ENCODE measurements around the gene FCER1G. TPM values are rescaled to one million over a fixed set of nuclear protein-coding genes. Genes with fewer than 3 reads are reported as not detected.

FCER1G gene
- total RNA-seq, result 10 to 100 TPM in 3 of 4 donors, 1 to 10 TPM in 1; 6.4 to 74.6 (median 52.0) TPM

DNA sequence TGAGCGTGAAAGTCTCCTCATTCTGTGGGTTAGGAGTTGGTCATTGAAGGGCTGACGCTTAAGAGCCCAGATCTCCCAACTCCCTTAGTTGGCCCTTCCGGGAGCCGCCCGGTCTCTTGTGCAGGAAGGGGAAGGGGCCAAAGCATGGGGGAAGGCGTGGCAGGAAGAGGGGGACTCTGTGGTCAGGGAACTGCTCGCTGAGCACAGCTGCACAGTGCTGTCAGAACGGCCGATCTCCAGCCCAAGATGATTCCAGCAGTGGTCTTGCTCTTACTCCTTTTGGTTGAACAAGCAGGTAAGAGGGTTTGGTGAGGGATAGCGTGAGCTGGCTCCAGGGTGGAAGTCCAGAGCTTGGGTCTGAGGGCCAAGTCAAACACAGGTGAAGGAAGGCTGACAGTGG, at the start of gene FCER1G:
FCER1G (plus strand) TSS at position 220 of the 400 bp plus-strand sequence; CDS start at position 247, 27 bp downstream.
- Histone ChIP-seq H3K36me3 (peaks cover 9 to 56% of the 10 kb centered on the region in 2 donors), H3K4me1 (peaks cover 0 to 8% (median 0%) of the 10 kb centered on the region in 3 donors), H3K9me3 (no peaks in the 10 kb centered on the region), H3K27ac (peak within 1 kb of the TSS in 3 of 4 donors; percentile 45 to 69 (median 50)), H3K27me3 (no peaks in the 10 kb centered on the region), H3K4me3 (peak within 1 kb of the TSS in 1 of 2 donors; percentile 38)
- TF ChIP-seq CTCF (IDR thresholded peaks at IDR 0.05), result no peak
- TF ChIP-seq POLR2A (IDR thresholded peaks at IDR 0.05), result peak; percentile 45 to 51
- peak; percentile 45 for TF ChIP-seq POLR2AphosphoS5 (IDR thresholded peaks at IDR 0.05)
- 72 to 79% methylated on average over 7 to 10 of the region's 10 CpGs for WGBS, 2 donors (ENCODE audit: low coverage in 1 of 2)
- ATAC-seq, result peak; percentile 32

- H3K27me3 ChIP-seq, result no peaks in the 10 kb centered on the region
- 2 to 3% methylated on average over 12 to 17 of the region's 54 CpGs for WGBS, 2 donors (ENCODE audit: low coverage in 1 of 2)
- H3K9me3 ChIP-seq, result no peaks in the 10 kb centered on the region
- H3K4me1 ChIP-seq, result peaks cover 0 to 56% (median 24%) of the 10 kb centered on the region in 3 donors
- peaks cover 0 to 67% of the 10 kb centered on the region in 2 donors for H3K36me3 ChIP-seq
- TF ChIP-seq POLR2A (IDR thresholded peaks at IDR 0.05) (peak; percentile 26 to 50), POLR2AphosphoS5 (IDR thresholded peaks at IDR 0.05) (peak; percentile 72), EP300 (IDR thresholded peaks at IDR 0.05) (no peak), CTCF (IDR thresholded peaks at IDR 0.05) (peak in 3 of 4 experiments; percentile 36 to 54 (median 48))
- H3K27ac ChIP-seq, result peak within 1 kb of the TSS; percentile 63 to 91 (median 88)
- H3K4me3 ChIP-seq, result peak within 1 kb of the TSS; percentile 44 to 70
- peak; percentile 98 for ATAC-seq
These were observed 49.1 kb upstream of the FCER1G start, which contains the start of gene PPOX for GRCh38 chr1:161165742-161166668. PPOX (plus strand) TSS chr1:161166426; CDS start chr1:161166848, 422 bp downstream.

- WGBS, 2 donors (ENCODE audit: low coverage in 1 of 2), result 20 to 40% methylated on average over 1 to 8 of the region's 33 CpGs
- peaks cover 0 to 68% of the 10 kb centered on the region in 2 donors for H3K36me3 ChIP-seq
- TF ChIP-seq POLR2A (IDR thresholded peaks at IDR 0.05) (no peak), CTCF (IDR thresholded peaks at IDR 0.05) (no peak), EP300 (IDR thresholded peaks at IDR 0.05) (no peak), POLR2AphosphoS5 (IDR thresholded peaks at IDR 0.05) (no peak)
- H3K27me3 ChIP-seq, result no peaks in the 10 kb centered on the region
- H3K4me3 ChIP-seq, result peak overlapping the region; percentile 44 to 70
- ATAC-seq, result no peak
- H3K9me3 ChIP-seq, result no peaks in the 10 kb centered on the region
- H3K4me1 ChIP-seq, result peaks cover 0 to 56% (median 17%) of the 10 kb centered on the region in 3 donors
- peak overlapping the region; percentile 0 to 91 (median 88) for H3K27ac ChIP-seq
These were observed 48.2 kb upstream of the FCER1G start for GRCh38 chr1:161166669-161167548.

DNA sequence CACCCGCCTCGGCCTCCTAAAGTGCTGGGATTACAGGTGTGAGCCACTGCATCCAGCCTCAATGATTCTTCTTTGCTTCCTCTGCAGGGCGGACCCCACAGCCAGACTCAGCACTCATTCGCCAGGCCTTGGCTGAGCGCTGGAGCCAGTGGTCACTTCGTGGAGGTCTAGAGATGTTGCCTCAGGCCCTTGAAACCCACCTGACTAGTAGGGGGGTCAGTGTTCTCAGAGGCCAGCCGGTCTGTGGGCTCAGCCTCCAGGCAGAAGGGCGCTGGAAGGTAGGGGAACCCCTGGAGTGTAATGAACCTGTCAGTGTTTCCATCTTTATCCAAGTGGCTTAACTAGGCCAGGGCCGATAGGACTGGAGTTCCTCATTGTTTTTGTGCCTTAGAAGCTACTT, 46.2 kb upstream of the FCER1G start:
- Histone ChIP-seq H3K27me3 (no peaks in the 10 kb centered on the region), H3K4me3 (no peak overlapping the region), H3K9me3 (no peaks in the 10 kb centered on the region), H3K4me1 (peaks cover 0 to 61% (median 21%) of the 10 kb centered on the region in 3 donors), H3K36me3 (peaks cover 0 to 68% of the 10 kb centered on the region in 2 donors), H3K27ac (no peak overlapping the region)
- no peak for ATAC-seq
- TF ChIP-seq POLR2A (IDR thresholded peaks at IDR 0.05), result no peak
- WGBS, 2 donors (ENCODE audit: low coverage in 1 of 2), result 83 to 91% methylated on average over 2 to 7 of the region's 9 CpGs

DNA sequence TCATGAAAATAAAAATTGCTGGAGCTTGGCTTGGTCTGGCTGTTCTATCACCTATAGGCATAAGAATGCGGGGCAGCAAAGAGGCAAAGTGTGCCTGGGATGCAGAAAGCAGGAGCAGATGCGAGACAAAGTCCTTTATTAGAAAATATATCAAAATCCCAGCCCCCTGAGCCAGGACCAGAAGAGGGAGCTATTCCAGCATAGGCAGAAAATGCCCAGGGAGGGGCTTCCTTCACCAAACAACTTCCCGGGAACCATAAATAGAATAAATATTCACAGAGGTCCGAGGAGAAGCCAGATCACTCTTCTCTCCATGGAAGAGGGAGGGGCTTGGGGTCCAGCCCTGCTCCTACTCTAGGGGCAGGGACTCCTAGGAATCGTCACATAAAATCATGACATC, 43.9 kb upstream of the FCER1G start:
- peaks cover 0 to 77% of the 10 kb centered on the region in 2 donors for H3K36me3 ChIP-seq
- H3K27ac ChIP-seq, result peak overlapping the region in 2 of 4 donors; percentile 52 to 60

More for the DNA sequence above, 43.9 kb upstream of the FCER1G start:
- Histone ChIP-seq H3K27me3 (no peaks in the 10 kb centered on the region), H3K9me3 (no peaks in the 10 kb centered on the region), H3K4me1 (peaks cover 3 to 66% (median 19%) of the 10 kb centered on the region in 3 donors), H3K4me3 (no peak overlapping the region)
- WGBS, 2 donors (ENCODE audit: low coverage in 1 of 2), result 24% methylated on average over 4 of the region's 5 CpGs; no CpG with 5 or more reads in 1 of the 2 donors
- no peak for TF ChIP-seq POLR2AphosphoS5 (IDR thresholded peaks at IDR 0.05)
- TF ChIP-seq EP300 (IDR thresholded peaks at IDR 0.05), result no peak
- no peak for TF ChIP-seq CTCF (IDR thresholded peaks at IDR 0.05)
- ATAC-seq, result no peak
